HG03135 (cell line): ENCODE results near the gene MIF4GD.
A peak's percentile ranks its signal among the peaks of the same experiment; 100 is the strongest.
"Not testable (repeated sequence)": the region's sequence is repeated elsewhere in the genome, so short reads cannot be mapped to it uniquely, and the experiment has no call there.

Source experiments
- ATAC-seq: cut with Tn5 transposase; IDR thresholded peaks from one replicate; pipeline ENCODE4 v1.9.1; 2021; ENCODE audit warnings: mild to moderate bottlenecking, moderate library complexity; ENCODE audit not compliant: unreplicated experiment

MIF4GD gene

DNA sequence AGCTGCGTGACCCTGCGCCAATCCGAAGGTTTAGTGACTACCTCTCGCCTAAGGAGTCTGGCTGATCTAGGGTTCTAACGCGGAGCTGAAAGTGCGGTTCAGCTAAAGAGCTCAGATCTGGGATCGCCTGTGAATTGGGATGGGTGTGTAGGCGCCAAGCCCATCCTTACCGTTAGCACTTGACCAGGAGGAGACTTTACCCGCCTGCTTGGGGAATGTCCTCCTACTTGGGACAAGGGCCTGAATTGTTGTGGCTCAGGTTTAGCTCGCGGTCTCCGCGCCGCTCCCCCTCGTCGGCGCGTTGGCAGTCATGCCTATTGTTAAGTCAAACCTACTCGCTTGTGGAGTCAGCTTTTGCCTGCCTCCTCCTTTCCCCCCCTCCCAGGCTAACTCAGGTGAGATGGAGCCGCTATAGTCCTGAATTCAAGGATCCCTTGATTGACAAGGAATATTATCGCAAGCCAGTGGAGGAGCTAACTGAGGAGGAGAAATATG is 8.9 kb downstream of the MIF4GD start:
- no peak for ATAC-seq

DNA sequence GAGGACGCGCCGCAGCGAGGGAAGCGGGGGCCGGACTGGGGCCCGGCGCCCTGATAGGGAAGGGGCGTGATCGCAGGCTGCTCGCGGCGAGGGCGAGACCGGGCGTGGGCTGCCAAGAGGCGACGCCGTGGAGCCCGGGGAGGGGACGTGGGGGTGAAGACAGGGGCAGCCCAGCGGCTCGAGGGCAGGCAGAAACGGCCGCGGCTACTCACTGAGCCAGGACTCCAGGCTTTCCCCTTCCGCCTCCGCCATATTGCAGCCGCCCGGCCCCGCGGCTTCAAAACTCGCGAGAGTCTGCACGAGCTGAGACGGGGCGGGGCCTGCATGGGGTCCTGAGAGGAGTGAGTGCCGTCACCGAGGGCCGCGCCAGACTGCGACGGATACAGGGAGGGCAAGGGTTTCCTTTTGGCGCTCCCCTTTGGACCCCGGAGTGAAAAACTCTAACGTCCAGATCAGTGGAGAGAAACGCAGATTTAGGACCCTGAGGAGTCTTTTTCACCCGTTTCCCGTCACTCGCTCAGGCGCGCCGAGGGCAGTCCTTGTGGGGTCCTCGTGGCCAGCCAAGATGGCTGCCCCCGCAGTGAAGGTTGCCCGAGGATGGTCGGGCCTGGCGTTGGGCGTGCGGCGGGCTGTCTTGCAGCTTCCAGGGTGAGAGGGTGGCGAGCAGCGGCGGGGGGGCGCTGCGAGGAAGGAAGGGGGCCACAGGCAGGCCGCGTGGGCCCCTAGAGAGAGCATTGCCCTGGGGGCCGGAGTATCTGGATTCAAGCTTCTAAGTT is 9.5 kb downstream of the MIF4GD start, which contains the start of the genes GGA3 and MRPS7:
Gene GGA3, minus strand, starts transcription at position 271 of the 776 bp plus-strand sequence. Its CDS starts 19 bp downstream, at position 252.
Gene MRPS7, plus strand, starts transcription at position 544 of the 776 bp plus-strand sequence. Its CDS starts 22 bp downstream, at position 566.
- peak; percentile 87 for ATAC-seq

DNA sequence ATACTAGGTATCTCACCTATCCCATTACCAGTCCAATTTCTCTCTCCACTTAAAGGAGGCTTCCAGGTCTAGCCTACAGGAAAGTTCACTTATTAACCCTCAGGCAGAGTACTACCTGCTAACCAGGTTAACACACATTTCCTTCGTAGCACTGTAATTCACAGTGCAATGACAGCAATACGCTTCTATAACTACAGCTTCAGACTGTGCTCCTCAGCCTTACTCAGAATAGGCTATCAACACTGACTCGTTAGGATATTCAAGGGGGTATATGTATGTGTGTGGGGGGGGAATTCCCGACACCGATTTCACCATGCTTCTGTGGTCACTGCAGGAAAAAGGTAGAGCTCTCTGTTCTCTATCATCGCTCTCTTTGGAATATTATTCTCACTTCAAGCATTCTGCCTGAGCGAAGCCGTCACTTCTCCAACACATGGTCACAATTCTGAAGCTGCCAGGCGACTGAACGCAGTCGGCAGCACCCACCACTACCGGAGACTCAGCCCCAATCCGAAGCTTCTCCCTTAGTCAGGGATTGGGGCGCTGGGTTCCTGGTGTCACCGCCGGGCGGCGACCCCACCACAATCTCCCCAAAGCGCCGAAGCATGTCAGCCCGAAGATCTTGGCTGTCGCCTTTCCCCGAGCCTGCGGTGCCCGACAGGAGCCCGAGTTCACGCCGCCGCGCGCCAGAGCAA is 10.2 kb downstream of the MIF4GD start:
- peak; percentile 14 for ATAC-seq

DNA sequence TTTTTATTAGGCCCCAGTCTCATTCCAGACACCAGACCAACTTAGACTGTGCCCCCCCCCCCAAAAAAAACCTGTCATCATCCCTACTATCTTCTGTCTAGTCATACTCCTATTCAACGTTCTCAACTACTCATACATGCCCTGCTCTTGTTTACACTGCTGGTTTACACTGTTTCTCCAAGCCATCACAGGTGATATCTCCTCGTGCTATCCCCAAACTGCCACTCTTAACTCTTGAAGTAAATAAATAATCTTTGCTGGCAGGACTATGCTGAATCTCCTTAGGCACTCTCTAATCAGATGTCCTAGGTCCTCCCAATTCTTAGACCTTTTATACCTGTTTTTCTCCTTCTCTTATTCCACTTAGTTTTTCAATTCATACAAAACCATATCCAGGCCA is 13.8 kb downstream of the MIF4GD start:
- not testable (repeated sequence) for ATAC-seq

DNA sequence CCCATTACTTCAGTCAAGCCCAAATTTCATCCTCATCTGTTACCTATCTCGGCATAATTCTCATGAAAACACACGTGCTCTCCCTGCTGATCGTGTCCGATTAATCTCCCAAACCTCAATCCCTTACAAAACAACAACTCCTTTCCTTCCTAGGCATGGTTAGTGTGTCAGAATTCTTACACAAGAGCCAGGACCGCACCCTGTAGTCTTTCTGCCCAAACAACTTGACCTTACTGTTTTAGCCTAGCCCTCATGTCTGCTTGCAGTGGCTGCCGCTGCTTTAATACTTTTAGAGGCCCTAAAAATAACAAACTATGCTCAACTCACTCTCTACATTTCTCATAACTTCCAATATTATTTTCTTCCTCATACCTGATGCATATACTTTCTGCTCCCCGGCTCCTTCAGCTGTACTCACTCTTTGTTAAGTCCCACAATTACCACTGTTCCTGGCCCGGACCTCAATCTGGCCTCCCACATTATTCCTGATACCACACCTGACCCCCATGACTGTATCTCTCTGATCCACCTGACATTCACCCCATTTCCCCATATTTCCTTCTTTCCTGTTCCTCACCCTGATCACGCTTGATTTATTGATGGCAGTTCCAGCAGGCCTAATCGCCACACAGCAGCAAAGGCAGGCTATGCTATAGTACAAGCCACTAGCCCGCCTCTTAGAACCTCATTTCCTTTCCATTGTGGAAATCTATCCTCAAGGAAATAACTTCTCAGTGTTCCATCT is 14.9 kb downstream of the MIF4GD start:
- ATAC-seq = not testable (repeated sequence)

DNA sequence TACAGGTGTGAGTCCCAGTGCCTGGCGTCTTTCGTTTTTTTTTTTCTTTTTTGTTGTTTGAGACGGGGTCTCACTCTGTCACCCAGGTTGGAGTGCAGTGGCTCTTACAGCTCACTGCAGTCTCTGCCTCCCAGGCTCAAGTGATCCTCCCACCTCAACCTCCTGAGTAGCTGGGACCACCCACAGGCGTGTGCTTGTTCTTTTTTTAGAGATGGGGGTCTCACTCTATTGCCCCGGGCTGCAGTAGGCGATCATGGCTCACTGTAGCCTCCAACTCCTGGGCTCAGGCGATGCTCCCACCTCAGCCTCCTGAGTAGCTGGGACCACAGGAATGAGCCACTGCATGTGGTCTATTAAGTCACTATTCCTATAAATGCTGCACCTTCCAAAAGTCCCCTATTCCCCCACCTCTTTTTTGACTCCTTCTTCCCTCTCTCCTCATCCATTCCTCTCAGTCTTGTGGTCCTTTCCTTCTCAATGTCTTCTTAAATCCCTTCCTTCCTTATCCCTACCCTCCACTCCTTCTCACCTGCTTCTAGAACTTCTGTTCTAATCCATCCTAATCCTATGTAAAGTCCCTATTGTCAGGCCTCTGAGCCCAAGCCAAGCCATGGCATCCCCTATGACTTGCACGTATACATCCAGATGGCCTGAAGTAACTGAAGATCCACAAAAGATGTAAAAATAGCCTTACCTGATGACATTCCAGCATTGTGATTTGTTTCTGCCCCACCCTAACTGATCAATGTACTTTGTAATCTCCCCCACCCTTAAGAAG is 18.8 kb downstream of the MIF4GD start:
- no peak for ATAC-seq

DNA sequence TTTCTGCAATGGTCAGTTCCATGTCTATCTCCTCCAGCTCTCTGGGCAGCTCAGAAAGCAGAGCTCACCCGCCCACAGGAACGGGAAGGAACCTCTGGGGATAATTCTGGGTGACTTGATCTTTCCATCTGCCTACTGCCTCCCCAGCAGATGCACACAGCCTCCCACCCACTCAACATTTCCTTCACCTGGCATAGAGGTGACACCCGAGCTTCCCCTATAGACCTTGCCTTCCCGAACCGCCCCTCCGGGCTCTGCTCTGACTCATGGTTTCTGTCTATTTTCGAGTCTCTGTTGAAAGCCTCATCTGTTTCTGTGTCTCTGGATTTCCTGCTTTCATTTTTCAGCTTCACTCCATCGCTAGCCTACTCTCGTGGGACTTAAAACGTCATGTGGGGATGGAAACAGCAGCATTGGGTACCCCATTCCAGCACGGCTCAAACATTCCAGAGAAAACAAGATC is 21.0 kb downstream of the MIF4GD start:
- ATAC-seq = peak; percentile 80

DNA sequence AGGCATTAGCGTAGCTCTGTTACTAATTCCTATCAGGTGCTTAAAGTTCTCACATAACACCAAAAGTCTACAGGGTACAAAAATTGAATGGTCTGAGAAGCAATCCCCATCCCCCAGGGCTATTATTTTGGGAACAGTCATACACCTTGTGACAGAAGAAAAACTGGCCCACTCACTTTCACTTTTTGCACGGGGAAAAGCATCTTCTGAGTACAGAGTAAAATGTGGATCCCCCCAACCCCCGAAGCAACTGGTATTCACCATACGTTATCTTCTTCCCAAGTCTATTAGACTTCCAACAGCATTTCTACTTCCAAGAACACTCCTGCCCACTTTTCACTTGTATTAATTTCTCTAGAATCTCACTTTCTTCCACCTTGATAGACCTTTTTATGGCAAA is 21.5 kb downstream of the MIF4GD start:
- no peak for ATAC-seq

DNA sequence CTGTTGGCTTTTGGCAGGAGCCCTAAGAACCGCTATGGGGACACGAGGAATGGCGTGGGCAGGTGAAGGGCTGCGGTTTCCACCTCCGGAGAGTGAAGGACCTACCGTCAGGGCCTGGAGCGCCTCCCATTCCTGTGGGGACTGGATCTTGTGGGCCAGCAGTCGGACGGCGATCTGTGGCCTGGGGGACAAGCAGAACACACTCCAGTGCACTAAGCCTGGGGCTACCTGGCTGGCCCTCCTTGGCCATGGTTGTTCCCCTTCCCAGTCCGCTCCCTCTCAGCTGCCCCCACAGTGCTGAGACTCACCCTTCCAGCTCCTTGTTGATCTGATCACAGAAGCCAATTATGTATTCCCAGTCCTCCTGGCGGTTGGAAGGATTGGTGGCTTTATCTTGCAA is 24.6 kb downstream of the MIF4GD start:
- no peak for ATAC-seq

DNA sequence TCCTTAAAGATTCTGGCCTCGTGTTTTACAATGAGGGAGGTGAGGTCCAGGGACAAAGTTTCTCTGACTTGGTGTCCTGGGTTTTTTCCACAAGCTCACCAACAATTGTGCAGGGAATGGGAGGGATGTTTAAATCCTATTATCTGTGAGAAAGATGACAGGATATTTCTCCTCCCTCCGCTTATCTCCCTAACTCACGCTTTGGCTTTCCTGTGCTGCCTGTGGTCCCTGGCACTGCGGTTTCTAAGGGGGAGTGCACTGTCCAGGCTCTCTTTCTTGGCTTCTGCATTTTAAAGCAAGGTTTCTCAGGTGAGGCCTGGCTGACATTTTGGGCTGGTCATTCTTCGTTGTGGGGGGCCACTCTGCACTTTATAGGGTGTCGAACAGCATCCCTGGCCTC is 26.0 kb downstream of the MIF4GD start:
- no peak for ATAC-seq

DNA sequence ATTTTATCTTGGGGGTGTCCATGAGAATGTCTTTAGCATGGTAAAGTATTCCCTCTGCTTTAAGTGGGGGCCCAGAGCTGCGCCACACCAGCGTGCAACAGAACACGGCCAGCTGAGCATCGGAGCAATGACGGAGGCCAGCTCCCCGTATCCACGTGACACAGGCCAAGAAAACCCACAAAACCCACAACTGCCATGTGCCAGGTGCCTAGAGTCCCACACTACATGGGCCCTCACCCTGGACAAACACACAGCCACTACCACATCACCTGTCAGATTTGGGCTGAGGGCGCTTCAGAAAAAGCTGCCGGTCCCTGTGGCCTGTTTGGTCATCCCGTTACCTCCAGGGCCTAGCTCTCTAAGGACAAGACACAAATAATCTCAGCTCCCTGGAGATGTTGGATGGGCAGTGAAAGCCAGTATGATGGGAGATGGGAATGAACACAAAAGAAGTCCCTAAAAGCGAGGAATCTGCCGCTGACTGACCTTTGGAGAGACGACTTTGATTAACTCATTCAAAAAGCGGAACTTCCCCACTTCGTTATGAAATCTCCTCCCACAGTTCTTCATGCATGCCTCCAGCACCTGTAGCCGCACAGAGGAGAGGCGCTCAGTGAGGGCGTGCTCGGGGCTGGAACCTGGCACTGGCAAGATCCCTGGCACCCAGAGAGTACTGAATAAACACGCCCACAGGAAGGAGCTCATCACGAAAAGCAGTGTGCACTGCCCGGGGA is 26.7 kb downstream of the MIF4GD start:
- ATAC-seq = no peak

DNA sequence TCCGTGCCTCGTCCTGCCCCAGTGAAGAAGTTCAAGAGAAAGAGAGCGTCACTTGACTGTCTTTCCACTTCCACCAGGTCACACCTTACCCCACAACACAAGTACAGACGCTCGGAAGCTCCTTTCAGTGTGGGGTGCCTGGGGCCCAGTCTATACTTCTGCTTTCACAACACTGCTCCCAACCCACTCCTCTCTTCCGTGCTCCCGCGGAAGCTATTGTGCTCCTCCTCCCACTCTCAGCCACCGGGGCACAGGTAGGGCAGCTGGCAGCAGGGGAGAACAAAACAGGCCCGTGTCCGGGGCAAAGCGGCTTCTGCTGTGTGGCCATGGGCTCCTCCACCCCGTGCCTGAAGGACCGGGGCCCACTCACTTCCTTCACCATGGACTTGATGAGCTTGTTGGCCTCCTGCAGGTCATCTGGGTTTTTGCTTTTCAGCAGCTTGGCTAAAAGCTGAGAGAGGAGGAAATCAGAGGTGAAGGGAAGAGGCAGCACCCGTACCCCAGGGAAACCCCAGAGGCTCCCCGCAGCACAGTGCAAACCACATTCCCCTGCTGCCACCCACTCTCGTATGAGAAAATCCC is 28.5 kb downstream of the MIF4GD start:
- ATAC-seq = no peak

DNA sequence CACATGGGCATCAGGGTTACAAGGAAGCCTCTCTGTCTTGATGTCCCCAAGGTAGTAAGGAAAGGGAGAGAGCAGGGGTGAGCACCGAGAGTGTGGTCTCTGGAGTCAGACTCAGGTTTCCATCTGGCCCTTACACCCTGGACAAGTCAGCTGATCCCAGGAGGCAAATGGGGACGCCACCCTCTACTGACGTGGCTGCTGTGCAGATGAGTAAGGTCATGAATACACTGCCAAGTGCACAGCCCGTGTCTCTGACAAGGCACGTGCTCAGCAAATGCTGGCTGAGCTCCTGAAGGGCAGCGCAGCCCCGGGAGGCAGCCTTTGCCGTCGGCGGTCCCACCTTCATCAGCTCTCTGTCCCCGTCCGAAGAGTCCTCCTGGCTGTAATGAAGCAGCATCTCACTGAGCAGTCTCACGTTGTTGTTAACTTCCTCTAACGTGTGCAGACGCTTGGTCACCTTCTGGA is 29.0 kb downstream of the MIF4GD start:
- no peak for ATAC-seq

DNA sequence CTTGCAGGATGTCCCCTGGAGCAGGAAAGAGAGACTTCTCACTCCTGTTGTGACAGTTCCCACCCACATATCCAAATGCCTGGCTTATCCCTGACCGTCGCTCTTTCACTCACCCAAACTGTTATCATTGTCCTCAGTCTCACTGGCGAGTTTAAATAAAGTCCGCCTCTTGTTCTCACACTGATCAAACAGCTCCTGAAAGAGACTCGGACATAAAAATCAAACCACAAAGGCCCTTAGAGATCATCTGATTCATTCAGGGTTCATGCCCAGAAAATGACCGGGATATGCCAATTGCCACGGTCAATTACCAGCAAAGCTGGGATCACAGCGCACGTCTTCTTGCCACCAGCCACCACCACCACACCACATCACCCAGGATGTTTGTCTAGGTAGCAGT is 29.5 kb downstream of the MIF4GD start:
- ATAC-seq = no peak

DNA sequence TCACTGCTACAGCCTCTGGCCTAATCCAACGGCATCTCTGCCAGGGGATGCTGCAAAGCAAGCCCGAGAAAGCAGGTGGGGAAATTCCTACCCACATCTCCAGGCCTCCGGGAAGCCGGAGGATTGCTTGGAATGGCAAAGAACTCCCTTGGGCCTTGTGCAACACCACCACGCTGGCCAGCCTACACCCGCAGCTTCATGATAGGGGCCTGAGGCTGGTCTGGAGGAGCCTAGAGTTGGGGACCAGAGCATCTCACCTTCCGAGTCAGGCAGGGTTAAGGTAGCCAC is 29.9 kb downstream of the MIF4GD start:
- no peak for ATAC-seq

DNA sequence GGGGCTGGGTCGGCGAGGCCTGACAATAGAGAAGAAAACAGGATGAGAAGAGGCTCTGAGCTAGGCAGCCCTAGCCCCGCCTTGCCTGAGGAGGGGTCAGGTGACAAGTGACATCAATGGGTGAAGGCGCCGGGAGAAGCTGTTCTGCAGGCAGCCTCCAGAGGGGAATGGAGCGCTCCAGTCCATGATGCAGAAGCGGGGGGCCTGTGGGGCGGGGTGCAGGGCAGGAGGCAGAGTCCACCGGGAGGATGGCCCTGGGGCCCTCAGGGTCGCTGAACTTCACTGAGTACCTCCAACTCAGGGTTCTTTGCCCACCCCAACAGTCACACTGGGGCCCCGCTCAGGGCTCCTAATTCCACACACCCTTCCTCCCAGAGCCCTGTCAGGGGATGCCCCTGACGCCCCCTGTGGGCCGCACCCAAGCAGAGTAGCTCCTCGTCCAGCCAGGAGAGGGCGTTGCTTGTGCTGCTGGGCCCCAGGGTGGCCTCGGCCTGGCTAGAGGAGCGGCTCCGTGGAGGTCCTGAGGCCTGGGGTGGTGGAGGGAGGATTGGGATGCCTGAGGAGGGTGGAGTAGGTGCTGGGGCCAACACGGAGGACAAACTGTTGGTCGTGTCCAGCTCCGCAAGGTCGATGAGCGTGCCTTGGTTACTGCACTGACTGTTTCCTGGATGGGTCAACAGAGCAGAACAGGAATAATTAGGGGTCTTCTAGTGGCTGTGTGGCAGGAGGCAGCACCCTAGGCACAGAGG is 30.5 kb downstream of the MIF4GD start:
- ATAC-seq = no peak

DNA sequence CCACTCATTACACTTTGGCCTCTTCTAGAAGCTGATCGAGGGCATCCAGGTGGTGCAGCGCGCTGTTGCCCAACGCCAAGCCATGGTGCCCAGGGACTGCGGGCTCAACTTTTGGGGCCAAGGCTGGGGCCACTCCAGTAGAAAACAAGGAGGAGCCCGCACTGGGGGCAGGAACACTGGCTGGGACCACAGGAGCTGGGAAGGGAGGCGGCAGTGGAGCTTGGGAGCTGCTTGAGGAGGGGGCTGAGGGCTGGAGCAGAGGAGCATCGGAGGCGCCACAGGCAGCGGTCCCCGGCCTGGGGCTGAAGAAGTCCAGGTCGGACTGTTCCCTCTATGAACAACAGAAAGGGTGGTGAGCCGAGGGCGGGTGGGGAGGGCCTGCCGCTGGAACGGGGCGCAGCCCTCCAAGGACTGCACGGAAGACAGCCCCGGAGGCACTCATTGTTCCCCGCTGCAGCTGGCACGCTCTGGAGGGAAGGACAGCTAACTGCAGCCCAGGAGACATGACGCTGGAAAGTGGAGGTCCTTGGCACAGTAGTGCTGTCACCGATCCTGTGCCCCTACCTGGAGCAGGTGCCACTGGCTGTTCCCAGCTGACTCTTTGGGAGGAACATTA is 31.1 kb downstream of the MIF4GD start:
- no peak for ATAC-seq

DNA sequence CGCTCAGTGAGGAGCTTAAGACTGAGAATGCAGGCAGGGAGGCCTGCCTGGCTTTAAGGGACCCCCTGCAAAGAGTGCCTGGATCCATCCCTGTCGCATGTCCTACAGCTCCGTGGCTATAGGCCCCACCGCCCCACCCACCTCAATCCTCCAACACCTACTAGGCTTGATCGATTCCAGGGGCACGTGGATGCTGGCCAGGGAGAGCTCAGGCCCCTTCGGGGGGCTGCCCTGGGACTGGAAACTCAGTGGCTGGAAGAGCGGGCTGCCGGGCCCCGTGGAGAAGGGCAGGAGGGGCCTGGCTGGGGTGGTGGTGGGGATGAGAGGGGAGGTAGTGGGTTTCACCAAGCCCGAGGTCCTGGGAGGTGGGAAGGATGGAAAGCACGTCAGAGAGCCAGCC is 31.8 kb downstream of the MIF4GD start:
- no peak for ATAC-seq
